Measurements from ENCODE around the gene MYO9B. TPM values are rescaled to one million over a fixed set of nuclear protein-coding genes. Genes with fewer than 3 reads are reported as not detected.

MYO9B gene
- total and polyA plus RNA-seq, 7 donors: 24.6 to 95.0 (median 48.2) TPM

GRCh38 chr19:17108453-17108784 is 32.8 kb downstream of the MYO9B start:
- no peaks in the 10 kb centered on the region for H3K27me3 ChIP-seq
- H3K9me3 ChIP-seq: no peaks in the 10 kb centered on the region
- peaks cover 0 to 62% (median 25%) of the 10 kb centered on the region in 4 donors for H3K4me1 ChIP-seq
- DNase-seq: no peak
- H3K4me3 ChIP-seq: peak overlapping the region in 3 of 4 donors; percentile 10 to 26 (median 23)
- 82 to 89% methylated on average over 4 of the region's 4 CpGs for WGBS, 2 donors
- H3K27ac ChIP-seq: peak overlapping the region; percentile 82 to 94 (median 88)
- TF ChIP-seq POLR2A (IDR thresholded peaks at IDR 0.05) (no peak), POLR2AphosphoS5 (IDR thresholded peaks at IDR 0.05) (no peak), EP300 (IDR thresholded peaks at IDR 0.05) (no peak)
- TF ChIP-seq, protein P1, sequence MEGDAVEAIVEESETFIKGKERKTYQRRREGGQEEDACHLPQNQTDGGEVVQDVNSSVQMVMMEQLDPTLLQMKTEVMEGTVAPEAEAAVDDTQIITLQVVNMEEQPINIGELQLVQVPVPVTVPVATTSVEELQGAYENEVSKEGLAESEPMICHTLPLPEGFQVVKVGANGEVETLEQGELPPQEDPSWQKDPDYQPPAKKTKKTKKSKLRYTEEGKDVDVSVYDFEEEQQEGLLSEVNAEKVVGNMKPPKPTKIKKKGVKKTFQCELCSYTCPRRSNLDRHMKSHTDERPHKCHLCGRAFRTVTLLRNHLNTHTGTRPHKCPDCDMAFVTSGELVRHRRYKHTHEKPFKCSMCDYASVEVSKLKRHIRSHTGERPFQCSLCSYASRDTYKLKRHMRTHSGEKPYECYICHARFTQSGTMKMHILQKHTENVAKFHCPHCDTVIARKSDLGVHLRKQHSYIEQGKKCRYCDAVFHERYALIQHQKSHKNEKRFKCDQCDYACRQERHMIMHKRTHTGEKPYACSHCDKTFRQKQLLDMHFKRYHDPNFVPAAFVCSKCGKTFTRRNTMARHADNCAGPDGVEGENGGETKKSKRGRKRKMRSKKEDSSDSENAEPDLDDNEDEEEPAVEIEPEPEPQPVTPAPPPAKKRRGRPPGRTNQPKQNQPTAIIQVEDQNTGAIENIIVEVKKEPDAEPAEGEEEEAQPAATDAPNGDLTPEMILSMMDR (IDR thresholded peaks at IDR 0.05): no peak
- intact Hi-C loops (cut with DNase I): loop anchor here (5.0 kb wide), 1 partner anchor 41 kb away; no protein-coding TSS in a partner anchor
- peaks cover 0 to 19% (median 7%) of the 10 kb centered on the region in 4 donors for H3K36me3 ChIP-seq

GRCh38 chr19:17109300-17109699 is 33.7 kb downstream of the MYO9B start:
- TF ChIP-seq POLR2A (IDR thresholded peaks at IDR 0.05) (no peak), EP300 (IDR thresholded peaks at IDR 0.05) (no peak), POLR2AphosphoS5 (IDR thresholded peaks at IDR 0.05) (no peak)
- TF ChIP-seq, protein P1 (IDR thresholded peaks at IDR 0.05): no peak
- no peaks in the 10 kb centered on the region for H3K27me3 ChIP-seq
- 87 to 93% methylated on average over 9 of the region's 9 CpGs for WGBS, 2 donors
- H3K36me3 ChIP-seq: peaks cover 0 to 18% (median 5%) of the 10 kb centered on the region in 4 donors
- no peak overlapping the region for H3K4me3 ChIP-seq
- no peaks in the 10 kb centered on the region for H3K9me3 ChIP-seq
- DNase-seq: no peak
- intact Hi-C loops (cut with DNase I): loop anchor here (5.0 kb wide), 1 partner anchor 42 kb away; no protein-coding TSS in a partner anchor
- H3K27ac ChIP-seq: peak overlapping the region; percentile 82 to 94 (median 88)
- H3K4me1 ChIP-seq: peaks cover 0 to 71% (median 29%) of the 10 kb centered on the region in 4 donors

GRCh38 chr19:17109962-17110598 is 34.5 kb downstream of the MYO9B start:
- no peak for DNase-seq
- H3K4me3 ChIP-seq: no peak overlapping the region
- H3K36me3 ChIP-seq: peaks cover 0 to 18% (median 5%) of the 10 kb centered on the region in 4 donors
- TF ChIP-seq POLR2AphosphoS5 (IDR thresholded peaks at IDR 0.05) (peak in 1 of 4 donors; percentile 16), EP300 (IDR thresholded peaks at IDR 0.05) (no peak)
- peaks cover 0 to 74% (median 31%) of the 10 kb centered on the region in 4 donors for H3K4me1 ChIP-seq
- intact Hi-C loops (cut with DNase I): loop anchor here (5.0 kb wide), 1 partner anchor 43 kb away; no protein-coding TSS in a partner anchor
- H3K9me3 ChIP-seq: no peaks in the 10 kb centered on the region
- 61 to 88% methylated on average over 26 of the region's 26 CpGs for WGBS, 2 donors
- no peaks in the 10 kb centered on the region for H3K27me3 ChIP-seq
- peak overlapping the region; percentile 28 to 94 (median 88) for H3K27ac ChIP-seq

DNA sequence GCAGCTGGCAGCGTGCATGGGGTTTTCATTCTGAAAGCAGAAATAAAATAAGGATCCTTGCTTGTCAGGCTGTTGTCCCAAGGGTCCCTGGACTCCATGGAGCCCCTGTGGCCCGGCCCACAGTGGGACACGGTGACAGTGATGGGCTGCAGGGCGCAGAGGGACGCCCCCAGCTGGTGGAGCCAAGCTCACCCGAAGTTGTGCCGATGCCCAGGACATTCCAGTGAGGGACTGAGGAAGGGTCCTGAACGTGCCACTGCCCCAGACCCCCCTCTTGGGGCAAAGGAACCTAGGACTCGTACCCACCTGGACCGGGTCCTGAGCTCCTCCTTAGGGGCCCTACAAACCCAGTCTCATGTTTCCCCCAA is 35.0 kb downstream of the MYO9B start:
- 85 to 94% methylated on average over 10 of the region's 10 CpGs for WGBS, 2 donors
- no peak for DNase-seq
- H3K27ac ChIP-seq: peak overlapping the region; percentile 20 to 94 (median 88)
- no peak overlapping the region for H3K4me3 ChIP-seq
- H3K4me1 ChIP-seq: peaks cover 0 to 74% (median 29%) of the 10 kb centered on the region in 4 donors
- H3K27me3 ChIP-seq: no peaks in the 10 kb centered on the region
- intact Hi-C loops (cut with DNase I): no loop called here
- H3K9me3 ChIP-seq: no peaks in the 10 kb centered on the region
- peaks cover 0 to 18% (median 5%) of the 10 kb centered on the region in 4 donors for H3K36me3 ChIP-seq
- no peak for TF ChIP-seq POLR2AphosphoS5 (IDR thresholded peaks at IDR 0.05)
- TF ChIP-seq EP300 (IDR thresholded peaks at IDR 0.05): no peak

- DNase-seq: no peak
- Histone ChIP-seq H3K4me3 (no peak overlapping the region), H3K27me3 (no peaks in the 10 kb centered on the region), H3K27ac (peak overlapping the region in 1 of 4 donors; percentile 94), H3K9me3 (no peaks in the 10 kb centered on the region), H3K4me1 (peaks cover 0 to 68% (median 29%) of the 10 kb centered on the region in 4 donors), H3K36me3 (peaks cover 0 to 11% (median 5%) of the 10 kb centered on the region in 4 donors)
- TF ChIP-seq, protein P1 (IDR thresholded peaks at IDR 0.05): no peak
- no peak for TF ChIP-seq EP300 (IDR thresholded peaks at IDR 0.05)
- TF ChIP-seq POLR2AphosphoS5 (IDR thresholded peaks at IDR 0.05): no peak
- no peak for TF ChIP-seq POLR2A (IDR thresholded peaks at IDR 0.05)
- WGBS, 2 donors: 78 to 98% methylated on average over 3 of the region's 3 CpGs
- intact Hi-C loops (cut with DNase I): no loop called here
Measured at GRCh38 chr19:17111766-17112165, 36.2 kb downstream of the MYO9B start.

Data from sigmoid colon (tissue), 7 donors.